NCI-H1105 treated with DMSO at 0.1 percent for 48 hours (cell line): Measurements from ENCODE around the gene JMY.
A peak's percentile ranks its signal among the peaks of the same experiment; 100 is the strongest.
"Not testable (repeated sequence)": the region's sequence is repeated elsewhere in the genome, so short reads cannot be mapped to it uniquely, and the experiment has no call there.

Experiments used
- DNase-seq: peaks from one replicate; lab custom pipeline; 2025; lab: John Stamatoyannopoulos, UW

JMY gene

GRCh38 chr5:79236970-79237739 is 1.2 kb downstream of the JMY start:
- peak; percentile 33 for DNase-seq

DNA sequence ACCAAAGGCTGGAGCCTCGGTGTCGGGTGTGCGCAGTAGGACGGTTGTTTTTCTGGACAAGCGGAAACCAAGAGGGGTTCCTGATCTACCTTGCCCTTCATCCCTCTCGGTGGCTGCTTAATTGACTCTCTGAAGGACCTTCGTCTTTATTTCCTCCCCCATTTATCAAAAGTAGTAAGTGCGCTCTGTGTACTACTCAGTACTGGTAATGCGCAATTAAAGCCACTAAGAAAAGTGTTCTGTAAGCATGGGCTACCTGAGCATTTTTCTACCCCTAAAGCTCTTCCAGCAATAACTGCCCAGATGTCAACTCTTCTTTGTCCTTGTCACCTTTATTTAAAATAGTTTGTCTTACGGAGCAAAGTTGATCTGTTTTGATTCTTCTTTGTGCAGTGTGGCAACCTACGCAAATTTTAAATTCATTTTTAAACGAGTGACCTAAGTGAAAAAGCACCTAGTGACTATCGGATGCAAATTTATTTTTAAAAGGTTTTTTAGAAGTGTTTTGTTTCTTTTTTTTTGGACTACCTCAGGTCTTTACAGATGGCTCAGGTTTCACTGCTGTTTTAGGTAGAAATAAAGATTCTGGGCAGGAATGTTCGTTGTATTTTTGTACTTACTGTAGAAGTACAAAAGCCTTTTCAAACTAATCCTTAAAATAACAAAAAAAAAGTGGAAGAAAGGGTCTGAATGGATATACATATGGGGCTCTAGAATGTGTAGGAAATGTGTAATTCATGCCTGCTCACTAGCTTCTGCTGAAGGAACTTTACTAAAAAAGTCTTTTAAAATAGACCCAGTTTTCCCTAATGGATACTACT is 2.0 kb downstream of the JMY start:
- peak; percentile 33 for DNase-seq

- no peak for DNase-seq
Measured at GRCh38 chr5:79240561-79240960, 4.6 kb downstream of the JMY start.

DNA sequence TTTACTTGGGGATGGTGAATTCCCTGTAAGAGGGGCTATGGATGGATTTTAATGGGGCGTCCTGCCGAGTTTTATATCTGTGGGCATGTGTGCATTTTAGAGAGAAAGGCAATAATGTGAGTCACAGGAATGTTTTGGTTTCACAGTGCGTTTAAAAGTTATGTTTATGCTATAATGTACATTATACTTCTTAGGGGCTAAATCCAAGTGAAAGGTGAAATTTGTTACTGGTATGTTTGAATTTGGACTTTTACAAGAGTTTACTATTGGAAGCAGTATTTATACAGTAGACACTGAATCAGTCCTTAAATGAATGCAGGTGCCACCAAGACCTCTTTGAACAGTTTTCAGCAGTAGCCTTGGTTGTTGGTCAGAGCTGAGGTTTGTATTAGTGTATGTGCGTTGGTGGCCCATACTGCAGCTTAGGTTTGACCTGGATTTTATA is 5.6 kb downstream of the JMY start:
- no peak for DNase-seq

DNA sequence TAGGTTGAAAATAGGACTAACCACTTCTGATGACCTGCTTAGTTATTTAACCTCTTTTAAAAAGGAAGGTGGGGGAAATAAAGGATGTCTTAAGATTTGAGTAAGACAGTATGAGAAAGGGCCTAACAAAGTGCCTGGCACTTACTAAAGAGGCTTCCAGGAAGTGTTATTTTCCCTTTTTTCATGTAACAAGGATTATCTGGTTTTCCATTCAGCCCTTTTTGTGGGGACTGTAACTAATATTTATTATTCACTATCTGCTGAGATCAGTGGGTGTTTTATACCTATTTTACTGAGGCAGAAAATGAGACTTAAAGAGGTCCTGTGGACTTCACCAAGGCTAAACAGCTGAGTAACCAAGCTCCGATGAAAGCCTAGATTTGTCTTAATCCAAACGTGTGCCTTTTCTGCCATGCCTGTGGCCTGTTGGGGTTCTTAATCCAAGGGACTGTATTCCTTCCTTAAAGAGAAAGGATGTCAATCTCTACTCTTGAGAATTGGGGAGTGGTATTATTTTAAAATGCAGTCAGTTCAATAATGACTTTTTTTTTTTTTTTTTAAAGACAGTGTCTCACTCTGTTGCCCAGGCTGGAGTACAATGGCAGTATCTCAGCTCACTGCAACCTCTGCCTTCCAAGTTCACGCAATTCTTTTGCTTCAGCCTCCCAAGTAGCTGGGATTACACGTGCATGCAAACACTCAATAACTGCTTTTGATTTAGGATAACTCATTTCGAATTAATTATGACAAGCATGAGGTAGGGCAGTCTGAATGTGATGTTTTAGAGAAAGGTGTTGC is 6.5 kb downstream of the JMY start:
- DNase-seq: no peak

DNA sequence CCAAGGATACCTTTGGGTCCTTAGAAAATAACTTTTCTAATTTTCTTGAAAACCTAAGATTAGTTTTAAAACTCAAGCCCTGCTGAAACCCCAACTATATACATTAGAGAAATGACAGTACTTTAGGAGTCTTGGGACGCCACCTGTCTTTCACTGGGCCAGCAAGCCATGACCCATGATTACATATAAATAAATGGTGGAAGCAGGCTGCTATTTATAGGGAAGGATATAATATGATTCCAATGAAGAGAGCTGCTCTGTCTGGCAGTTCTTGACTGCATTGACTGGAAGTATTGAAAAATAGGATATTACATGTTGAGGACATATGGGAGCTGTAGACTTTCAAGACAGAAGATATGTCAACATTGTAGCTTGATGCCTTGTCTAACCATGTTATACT is 7.3 kb downstream of the JMY start:
- no peak for DNase-seq

- not testable (repeated sequence) for DNase-seq
Measured at GRCh38 chr5:79254067-79254466, 18.1 kb downstream of the JMY start.

DNA sequence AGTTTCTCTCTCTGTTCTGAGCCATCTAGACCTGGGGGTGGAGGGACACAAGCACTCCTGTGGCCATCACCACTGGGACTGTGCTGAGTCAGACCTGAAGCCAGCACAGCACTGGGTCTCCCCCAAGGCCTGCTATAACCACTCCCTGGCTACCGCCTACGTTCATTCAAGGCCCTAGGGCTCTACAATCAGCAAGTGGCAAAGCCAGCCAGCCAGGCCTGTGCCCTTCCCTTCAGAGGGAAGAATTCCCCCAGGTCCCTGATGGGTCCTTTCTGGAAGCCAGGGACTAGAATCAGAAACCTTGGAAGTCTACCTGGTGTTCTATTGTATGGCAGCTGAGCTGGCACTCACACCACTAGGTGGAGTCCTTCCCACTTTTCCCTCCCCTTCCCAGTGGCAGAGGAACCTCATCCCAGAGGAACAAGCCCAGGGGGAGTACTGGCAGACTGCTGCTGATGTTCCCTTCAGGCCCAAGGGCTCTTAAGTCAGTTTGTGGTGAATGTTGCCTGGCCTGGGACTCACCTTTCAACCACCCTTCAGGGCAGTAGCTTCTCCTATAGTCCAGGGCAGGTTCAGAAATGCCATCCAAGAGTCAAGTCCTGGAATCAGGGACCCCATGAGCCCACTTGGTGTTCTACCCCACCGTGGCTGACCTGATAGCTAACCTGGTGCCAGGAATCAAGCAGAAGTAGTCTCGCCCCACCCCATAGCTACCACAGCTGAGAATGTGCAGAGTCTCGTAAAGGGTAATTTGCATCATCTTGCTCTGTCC is 20.0 kb downstream of the JMY start:
- DNase-seq: no peak

DNA sequence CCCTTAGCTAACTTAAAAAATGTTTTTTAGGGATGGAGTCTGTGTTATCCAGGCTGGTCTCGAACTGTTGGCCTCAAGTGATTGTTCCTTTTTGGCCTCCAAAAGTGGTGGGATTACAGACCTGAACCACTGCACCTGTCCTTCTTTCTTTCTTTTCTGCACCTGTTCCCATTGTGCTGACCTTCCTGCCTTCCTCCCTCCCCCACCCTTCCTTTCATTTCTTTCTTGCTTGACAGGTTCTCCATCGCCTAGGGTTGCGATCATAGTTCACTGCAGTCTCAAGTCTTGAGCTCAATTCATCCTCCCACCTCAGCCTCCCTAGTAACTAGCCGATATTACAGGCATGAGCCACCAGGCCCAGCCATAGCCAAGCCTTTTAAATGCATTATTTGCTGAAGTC is 20.6 kb downstream of the JMY start:
- no peak for DNase-seq

DNA sequence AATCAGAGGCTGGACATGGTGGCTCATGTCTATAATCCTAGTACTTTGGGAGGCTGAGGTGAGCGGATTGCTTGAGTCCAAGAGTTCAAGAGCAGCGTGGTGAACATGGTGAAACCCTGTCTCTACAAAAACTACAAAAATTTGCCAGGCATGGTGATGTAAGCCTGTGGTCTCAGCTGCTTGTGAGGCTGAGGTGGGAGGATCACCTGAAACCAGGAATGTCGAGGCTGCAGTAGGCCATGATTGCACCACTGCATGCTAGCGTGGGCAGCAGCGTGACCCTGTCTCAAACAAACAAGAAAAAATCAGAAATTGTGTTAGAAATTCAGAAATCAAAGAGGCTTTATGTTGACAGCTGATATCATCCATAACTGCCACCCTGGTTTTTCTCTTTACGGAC is 21.4 kb downstream of the JMY start:
- DNase-seq: no peak

DNA sequence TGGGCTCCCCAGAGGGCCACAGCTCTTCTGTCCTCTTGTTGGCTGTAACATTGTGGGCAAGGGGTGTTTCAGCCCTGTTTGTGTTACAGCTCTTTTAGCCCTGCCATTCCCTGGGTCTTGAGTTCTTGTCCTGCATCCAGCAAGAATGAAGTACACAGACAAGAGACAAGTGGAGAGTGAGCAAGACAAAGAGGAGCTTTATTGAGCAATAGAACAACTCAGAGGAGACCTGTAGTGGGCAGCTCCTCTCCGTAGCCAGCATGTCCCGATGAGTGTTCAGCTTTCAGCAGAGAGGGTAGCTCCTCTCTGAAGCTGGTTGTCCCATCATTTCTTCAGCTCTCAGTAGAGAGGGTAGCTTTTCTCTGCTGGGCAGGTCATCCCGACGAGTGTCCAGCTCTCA is 22.9 kb downstream of the JMY start:
- no peak for DNase-seq

- no peak for DNase-seq
Measured at GRCh38 chr5:79259383-79259782, 23.5 kb downstream of the JMY start.

- no peak for DNase-seq
Measured at GRCh38 chr5:79259810-79260209, 23.9 kb downstream of the JMY start.

DNA sequence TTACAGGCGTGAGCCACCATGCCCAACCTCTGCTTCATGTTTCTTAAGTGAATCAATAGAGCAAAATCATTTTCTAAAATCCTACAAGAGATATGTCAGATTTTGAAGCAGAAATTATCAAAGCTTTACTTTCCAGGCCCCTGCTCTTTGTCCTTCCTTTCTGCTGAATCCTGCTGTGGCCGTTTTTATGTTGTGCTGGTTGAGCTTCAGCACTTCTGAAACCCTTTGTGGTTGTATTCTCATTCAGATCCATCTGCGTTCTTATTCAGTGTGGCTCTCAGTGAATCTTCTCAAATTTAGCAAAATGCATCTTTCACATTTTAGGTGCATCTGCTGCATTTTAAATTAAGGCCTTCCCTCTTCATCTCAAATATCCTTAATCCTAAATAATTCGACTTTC is 26.0 kb downstream of the JMY start:
- DNase-seq: no peak

- no peak for DNase-seq
Measured at GRCh38 chr5:79263290-79263689, 27.4 kb downstream of the JMY start.

- DNase-seq: no peak
Measured at GRCh38 chr5:79267180-79267579, 31.2 kb downstream of the JMY start.

DNA sequence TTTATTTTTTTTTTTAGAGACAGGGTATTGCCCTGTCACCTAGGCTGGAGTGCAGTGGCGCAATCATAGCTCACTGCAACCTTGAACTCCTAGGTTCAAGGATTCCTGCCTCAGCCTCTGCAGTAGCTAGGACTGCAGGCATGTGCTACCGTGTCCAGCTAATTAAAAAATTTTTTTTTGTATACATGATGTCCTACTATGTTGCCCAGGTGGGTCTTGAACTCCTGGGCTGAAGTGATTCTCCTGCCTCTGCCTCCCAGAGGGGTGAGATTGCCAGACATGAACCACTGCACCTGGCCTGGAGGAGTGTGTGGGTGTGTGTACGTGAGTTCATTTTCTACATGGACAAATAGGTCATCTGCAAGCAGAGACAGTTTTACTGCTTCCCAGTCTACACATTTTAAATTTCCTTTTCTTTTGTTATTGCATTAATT is 33.8 kb downstream of the JMY start:
- no peak for DNase-seq

DNA sequence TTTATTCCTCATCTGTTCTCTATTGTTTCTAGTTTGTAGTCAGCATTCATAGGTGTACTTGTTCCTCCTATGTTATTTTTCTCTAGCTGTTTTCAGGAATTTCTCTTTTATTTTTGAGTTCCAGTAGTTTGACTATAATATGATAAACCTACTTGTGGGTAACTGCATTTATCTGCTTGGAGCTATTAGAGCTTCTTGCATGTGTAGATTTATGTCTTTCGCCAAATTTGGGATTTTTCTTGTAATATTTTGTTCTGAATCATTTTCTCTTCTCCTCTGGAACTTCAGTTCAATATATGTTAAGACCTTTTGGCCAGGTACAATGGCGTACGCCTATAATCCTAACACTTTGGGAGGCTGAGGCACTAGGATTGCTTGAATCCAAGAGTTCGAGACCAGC is 37.4 kb downstream of the JMY start:
- no peak for DNase-seq

- DNase-seq: no peak
Measured at GRCh38 chr5:79284846-79285245, 48.9 kb downstream of the JMY start.

DNA sequence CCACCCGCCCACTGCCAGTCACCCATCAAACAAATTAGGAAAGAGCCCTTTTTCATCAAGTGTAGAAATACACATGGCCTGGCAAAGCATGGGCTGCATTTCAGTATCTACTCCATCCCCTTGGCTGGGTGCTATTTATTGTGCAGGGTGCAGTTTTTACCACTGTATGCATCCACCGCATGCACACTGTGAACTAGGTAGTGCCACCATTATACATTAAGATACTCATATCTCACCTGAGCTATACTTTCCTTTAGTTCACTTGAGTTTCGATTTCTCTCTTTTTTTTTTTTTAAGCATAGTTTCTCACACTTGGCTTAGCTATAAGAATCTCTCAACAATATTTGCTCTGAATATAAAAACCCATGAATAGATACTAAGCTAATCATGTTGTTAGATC is 49.4 kb downstream of the JMY start:
- no peak for DNase-seq

DNA sequence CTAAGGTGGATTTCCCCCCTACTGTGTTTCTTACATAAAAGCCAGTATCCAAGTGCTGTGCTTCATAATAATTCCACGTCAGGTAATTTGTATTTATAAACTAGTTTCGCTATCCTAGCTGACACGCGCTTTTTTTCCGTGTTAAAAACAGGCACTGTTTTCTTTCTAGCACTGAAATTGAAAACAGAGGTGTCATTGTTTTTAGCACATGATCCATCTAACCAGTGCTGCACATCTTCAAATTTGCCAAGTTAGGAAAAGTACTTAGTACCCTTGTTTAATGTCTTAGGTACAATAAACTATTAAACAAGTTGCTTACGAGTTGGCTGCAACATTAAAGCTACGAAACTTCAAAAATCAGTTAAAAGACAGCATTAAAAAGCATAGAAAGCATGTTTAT is 49.9 kb downstream of the JMY start:
- no peak for DNase-seq

DNA sequence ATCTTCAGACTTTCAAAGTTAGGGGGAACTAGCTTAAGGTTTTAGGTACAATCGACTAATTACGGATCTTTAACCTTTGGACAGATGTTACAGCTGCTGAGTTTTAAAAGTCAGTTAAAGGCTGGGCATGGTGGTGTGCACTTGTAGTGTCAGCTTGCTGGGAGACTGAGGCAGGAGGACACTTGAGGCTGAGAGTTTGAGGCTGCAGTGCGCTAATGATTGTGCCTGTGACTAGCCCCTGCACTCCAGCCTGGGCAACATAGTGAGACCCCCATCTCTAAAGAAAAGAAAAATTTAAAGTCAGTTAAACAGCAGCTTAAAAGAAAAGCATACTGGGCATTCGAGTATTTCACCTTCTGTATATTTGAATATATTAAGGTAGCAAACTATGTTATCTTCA is 51.4 kb downstream of the JMY start:
- DNase-seq: no peak
